GM12801 (cell line): ENCODE data around the gene C2orf80.

Source experiments
- CTCF ChIP-seq: IDR thresholded peaks from one replicate; pipeline ENCODE4 v1.5.1; 2011; ENCODE audit warnings: control low read depth; ENCODE audit not compliant: insufficient read length; ENCODE audit errors: extremely low read depth

The C2orf80 gene

GRCh38 chr2:208210688-208211451 lies 21.0 kb upstream of the C2orf80 start:
- TF ChIP-seq CTCF: no peak

- TF ChIP-seq CTCF: no peak
Observed at GRCh38 chr2:208208335-208209085, 18.7 kb upstream of the C2orf80 start.

GRCh38 chr2:208207769-208208168 lies 17.9 kb upstream of the C2orf80 start:
- no peak for TF ChIP-seq CTCF

- TF ChIP-seq CTCF: no peak
Observed at GRCh38 chr2:208204166-208204565, 14.3 kb upstream of the C2orf80 start.

GRCh38 chr2:208195531-208195930 lies 5.7 kb upstream of the C2orf80 start:
- no peak for TF ChIP-seq CTCF

- TF ChIP-seq CTCF: no peak
Observed at GRCh38 chr2:208192611-208193236, 2.9 kb upstream of the C2orf80 start.

- no peak for TF ChIP-seq CTCF
Observed at GRCh38 chr2:208189069-208189809, 591 bp downstream of the C2orf80 start.
